H1 (cell line): Measurements from ENCODE around the gene LINC01488. TPM values are rescaled to one million over a fixed set of nuclear protein-coding genes. Genes with fewer than 3 reads are reported as not detected.
A peak's percentile ranks its signal among the peaks of the same experiment; 100 is the strongest.

Experiments
- CTCF ChIA-PET: fragments of 300-600 bp; sonication (Branson Sonifier 250); formaldehyde crosslinking; loops from one replicate; lab custom pipeline; 2021; ENCODE audit not compliant: partially characterized antibody; lab: Charles Lee
- POLR2A ChIA-PET: fragments of 300-600 bp; sonication (Branson Sonifier 250); formaldehyde crosslinking; loops from one replicate; lab custom pipeline; 2021; ENCODE audit warnings: inconsistent platforms; ENCODE audit not compliant: partially characterized antibody; lab: Charles Lee
- DNase-seq, 2 experiments: peaks; one replicate each; pipeline versions ENCODE4 v3.0.0 to v3.0.0-alpha.2; 2010 to 2022; ENCODE audit warnings: low spot score in 2 of 2, low read depth in 1 of 2, mixed read lengths in 1 of 2
- FAIRE-seq: peaks from 2 replicates; lab custom pipeline; 2011; peaks lifted over from hg19 to GRCh38; lab: Jason Lieb, UNC
- H2AFZ ChIP-seq: 2 replicates; pipeline ENCODE4 v1.8.1; 2012; ENCODE audit warnings: low read length, inconsistent platforms
- H2AK5ac ChIP-seq: 2 replicates; pipeline ENCODE4 v1.6.1; 2013; ENCODE audit warnings: low read depth, low read length
- H2BK120ac ChIP-seq: replicated peaks from 2 replicates; pipeline ENCODE3; 2013; ENCODE audit warnings: low read depth, low read length, inconsistent platforms
- H2BK12ac ChIP-seq: 2 replicates; pipeline ENCODE4 v1.6.1; 2013; ENCODE audit warnings: low read depth, low read length
- H2BK15ac ChIP-seq: 2 replicates; pipeline ENCODE4 v1.6.1; 2013; ENCODE audit warnings: low read length
- H2BK20ac ChIP-seq: 2 replicates; pipeline ENCODE4 v1.6.1; 2013; ENCODE audit warnings: low read length
- H2BK5ac ChIP-seq: 2 replicates; pipeline ENCODE4 v1.6.1; 2013; ENCODE audit warnings: low read depth, low read length
- H3K14ac ChIP-seq: 2 replicates; pipeline ENCODE4 v1.6.1; 2013; ENCODE audit warnings: inconsistent platforms; ENCODE audit not compliant: insufficient read length
- H3K18ac ChIP-seq: 2 replicates; pipeline ENCODE4 v1.6.1; 2013; ENCODE audit warnings: low read length; ENCODE audit errors: extremely low read depth
- H3K23ac ChIP-seq: 2 replicates; pipeline ENCODE4 v1.6.1; 2013; ENCODE audit warnings: inconsistent platforms; ENCODE audit not compliant: insufficient read length
- H3K23me2 ChIP-seq: 2 replicates; pipeline ENCODE4 v1.6.1; 2013; ENCODE audit warnings: low read depth, low read length
- H3K27ac ChIP-seq: 2 replicates; pipeline ENCODE4 v1.6.1; 2011; ENCODE audit warnings: low read depth, low read length, inconsistent platforms
- H3K27me3 ChIP-seq, 4 experiments: replicated peaks in 1 of 4; 1 replicate in 1 of 4; 2 replicates in 3 of 4; pipeline versions ENCODE4 v1.6.1 to v1.8.1; 2011 to 2013; ENCODE audit warnings: low read length in 3 of 4, mild to moderate bottlenecking in 3 of 4, inconsistent platforms in 2 of 4, mixed read lengths in 2 of 4, moderate library complexity in 1 of 4; ENCODE audit not compliant: control insufficient read depth in 3 of 4, insufficient read depth in 3 of 4; ENCODE audit errors: extremely low read depth in 1 of 4
- H3K36me3 ChIP-seq, 4 experiments: 2 replicates each; pipeline versions ENCODE4 v1.6.1 to v1.8.1; 2011 to 2013; ENCODE audit warnings: mild to moderate bottlenecking in 4 of 4, low read length in 3 of 4, moderate library complexity in 2 of 4, control low read depth in 1 of 4, inconsistent platforms in 1 of 4; ENCODE audit not compliant: insufficient read depth in 4 of 4, control insufficient read depth in 2 of 4
- H3K4ac ChIP-seq: replicated peaks from 2 replicates; pipeline ENCODE3; 2013; ENCODE audit warnings: low read length, low read depth, mixed read lengths, inconsistent platforms; ENCODE audit not compliant: insufficient read length
- H3K4me1 ChIP-seq, 4 experiments: replicated peaks in 1 of 4; 1 replicate in 1 of 4; 2 replicates in 3 of 4; pipeline versions ENCODE4 v1.6.1 to v1.8.1; 2011 to 2013; ENCODE audit warnings: low read length in 3 of 4, inconsistent platforms in 2 of 4, mixed read lengths in 1 of 4; ENCODE audit not compliant: insufficient read depth in 4 of 4, control insufficient read depth in 3 of 4
- H3K4me2 ChIP-seq, 2 experiments: 2 replicates each; pipeline versions ENCODE4 v1.6.1 to v1.8.1; 2011 to 2013; ENCODE audit warnings: low read depth in 2 of 2, low read length in 2 of 2, control low read depth in 1 of 2, inconsistent platforms in 1 of 2, mild to moderate bottlenecking in 1 of 2; ENCODE audit not compliant: insufficient read depth in 1 of 2
- H3K4me3 ChIP-seq, 4 experiments: fragments of 200-600, 300-600 bp in 1 of 4; sonication (generic), shearing (Covaris generic), sonication (Bioruptor Twin) in 1 of 4; 2 replicates each; pipeline versions ENCODE4 v1.5.1 to v1.8.1; 2011 to 2016; ENCODE audit warnings: low read length in 4 of 4, low read depth in 3 of 4, control low read depth in 2 of 4, inconsistent platforms in 2 of 4, mild to moderate bottlenecking in 2 of 4, mixed read lengths in 1 of 4, moderate library complexity in 1 of 4; ENCODE audit not compliant: insufficient read depth in 2 of 4; ENCODE audit errors: extremely low read depth in 1 of 4
- H3K56ac ChIP-seq: replicated peaks from 2 replicates; pipeline ENCODE3; 2013; ENCODE audit warnings: low read depth, mild to moderate bottlenecking, mixed read lengths, low read length, inconsistent platforms; ENCODE audit not compliant: insufficient read length
- H3K79me1 ChIP-seq: 2 replicates; pipeline ENCODE4 v1.6.1; 2013; ENCODE audit warnings: low read depth, low read length, control low read depth
- H3K79me2 ChIP-seq, 2 experiments: 2 replicates each; pipeline versions ENCODE4 v1.6.1 to v1.8.1; 2012 to 2013; ENCODE audit warnings: low read length in 2 of 2, mild to moderate bottlenecking in 2 of 2, inconsistent platforms in 1 of 2; ENCODE audit not compliant: insufficient read depth in 2 of 2, control insufficient read depth in 1 of 2
- H3K9ac ChIP-seq, 4 experiments: replicated peaks in 1 of 4; 1 replicate in 1 of 4; 2 replicates in 3 of 4; pipeline versions ENCODE4 v1.6.1 to v1.8.1; 2011 to 2013; ENCODE audit warnings: low read depth in 3 of 4, low read length in 3 of 4, control low read depth in 2 of 4, mild to moderate bottlenecking in 2 of 4, moderate library complexity in 2 of 4, inconsistent platforms in 1 of 4; ENCODE audit errors: extremely low read depth in 1 of 4
- H3K9me3 ChIP-seq, 2 experiments: 2 replicates each; pipeline versions ENCODE4 v1.6.1 to v1.8.1; 2012 to 2013; ENCODE audit warnings: mild to moderate bottlenecking in 2 of 2, moderate library complexity in 2 of 2, control low read depth in 1 of 2, inconsistent platforms in 1 of 2, low read depth in 1 of 2, low read length in 1 of 2, mixed read lengths in 1 of 2; ENCODE audit not compliant: insufficient read depth in 2 of 2
- H4K20me1 ChIP-seq, 2 experiments: replicated peaks in 1 of 2; 2 replicates each; pipeline versions ENCODE3 to v1.8.1; 2011 to 2013; ENCODE audit warnings: inconsistent platforms in 2 of 2, low read length in 2 of 2, mild to moderate bottlenecking in 1 of 2; ENCODE audit not compliant: insufficient read depth in 2 of 2, control insufficient read depth in 1 of 2
- H4K5ac ChIP-seq: 2 replicates; pipeline ENCODE4 v1.6.1; 2013; ENCODE audit warnings: low read length, low read depth, mixed read lengths, inconsistent platforms; ENCODE audit not compliant: insufficient read length
- H4K8ac ChIP-seq: 2 replicates; pipeline ENCODE4 v1.8.0; 2013; ENCODE audit warnings: mild to moderate bottlenecking, moderate library complexity, low read length, inconsistent platforms; ENCODE audit not compliant: insufficient read depth; ENCODE audit errors: extremely low read depth
- H4K91ac ChIP-seq: replicated peaks from 2 replicates; pipeline ENCODE3; 2013; ENCODE audit warnings: low read length, mixed read lengths, inconsistent platforms; ENCODE audit not compliant: insufficient read length
- EGR1 ChIP-seq: IDR thresholded peaks from 2 replicates; pipeline ENCODE4 v1.6.1; 2011; ENCODE audit warnings: low read depth, low read length, borderline replicate concordance
- EP300 ChIP-seq, 2 experiments: IDR thresholded peaks; 1 replicate in 1 of 2; 2 replicates in 1 of 2; pipeline ENCODE4 v1.6.1; 2011 to 2012; ENCODE audit warnings: low read depth in 2 of 2, low read length in 2 of 2, mild to moderate bottlenecking in 2 of 2, borderline replicate concordance in 1 of 2, inconsistent platforms in 1 of 2, moderate library complexity in 1 of 2
- JUND ChIP-seq: IDR thresholded peaks from 2 replicates; pipeline ENCODE4 v1.6.1; 2011; ENCODE audit warnings: mild to moderate bottlenecking, improper control_type of control experiment, low read length
- KDM4A ChIP-seq: IDR thresholded peaks from one replicate; pipeline ENCODE4 v1.7.1; 2012; ENCODE audit warnings: low read depth, mild to moderate bottlenecking, moderate library complexity, low read length, inconsistent platforms; ENCODE audit not compliant: severe bottlenecking
- KDM5A ChIP-seq: fragments of 200-600 bp; IDR thresholded peaks from 2 replicates; pipeline ENCODE4 v1.7.1; 2012; ENCODE audit warnings: mild to moderate bottlenecking, low read length, inconsistent platforms, mixed read lengths
- NRF1 ChIP-seq: IDR thresholded peaks from 2 replicates; pipeline ENCODE4 v1.6.1; 2011; ENCODE audit warnings: mild to moderate bottlenecking, low read depth, low read length, improper control_type of control experiment
- POU5F1 ChIP-seq: IDR thresholded peaks from 2 replicates; pipeline ENCODE4 v1.6.1; 2011; ENCODE audit warnings: low read depth, mild to moderate bottlenecking, low read length, moderate library complexity
- RFX5 ChIP-seq: IDR thresholded peaks from 2 replicates; pipeline ENCODE4 v1.6.1; 2011; ENCODE audit warnings: low read depth, low read length, improper control_type of control experiment, borderline replicate concordance
- RNF2 ChIP-seq: fragments of 200-900, 300-1000 bp; sonication (generic); IDR thresholded peaks from 2 replicates; pipeline ENCODE4 v1.7.1; 2016; ENCODE audit warnings: borderline replicate concordance, low read depth, mild to moderate bottlenecking, antibody characterized with exemption, low read length; ENCODE audit not compliant: poor library complexity, severe bottlenecking; ENCODE audit errors: missing control alignments
- TAF1 ChIP-seq: IDR thresholded peaks from 2 replicates; pipeline ENCODE4 v1.6.1; 2011; ENCODE audit warnings: mild to moderate bottlenecking, low read depth, low read length
- WGBS, 2 experiments: shearing (Covaris generic) in 1 of 2; methylation state at CpG; one replicate each; pipeline versions ENCODE4 v1.1.6 to v1.1.7; 2013 to 2015; ENCODE audit warnings: low lambda C conversion rate in 2 of 2, mixed read lengths in 2 of 2, inconsistent platforms in 1 of 2, low coverage in 1 of 2, missing lambda C conversion rate in 1 of 2; ENCODE audit not compliant: insufficient replicate concordance in 2 of 2, insufficient coverage in 1 of 2, insufficient read length in 1 of 2; ENCODE audit errors: extremely low coverage in 1 of 2, missing lambda C conversion rate in 1 of 2; 5-methylcytosine and 5-hydroxymethylcytosine counted together
- polyA plus RNA-seq, 7 experiments: library from polyadenylated mRNA; depleted of rRNA in 3 of 7; stranded (reverse) in 5 of 7; unstranded in 2 of 7; fragments of >200 nt in 5 of 7; fragments of 200-250 nt in 2 of 7; gene quantifications; 1 replicate in 5 of 7; 2 replicates in 1 of 7; 4 replicates in 1 of 7; pipeline versions ENCODE4 v1.2.1 to v1.2.3, GENCODE V29; 2011 to 2013; ENCODE audit warnings: missing spikeins in 2 of 7, mixed read lengths in 2 of 7
- total RNA-seq: library from RNA; stranded (reverse); fragmentation: NEBNext Ultra II Directional; extraction: Animal tissue kit (Norgen Biotek cat#: 25700); gene quantifications from 2 replicates; pipeline ENCODE4 v1.2.1, GENCODE V29; 2021
- TF ChIP-seq, protein P1 (sequence below): IDR thresholded peaks from 2 replicates; pipeline ENCODE4 v1.6.1; 2012; ENCODE audit warnings: inconsistent platforms

Gene LINC01488
- total and polyA plus RNA-seq, 2 of the 8 experiments (the other 6 are each of a cell fraction or from before 2014, with no cell fraction given), result not detected

DNA sequence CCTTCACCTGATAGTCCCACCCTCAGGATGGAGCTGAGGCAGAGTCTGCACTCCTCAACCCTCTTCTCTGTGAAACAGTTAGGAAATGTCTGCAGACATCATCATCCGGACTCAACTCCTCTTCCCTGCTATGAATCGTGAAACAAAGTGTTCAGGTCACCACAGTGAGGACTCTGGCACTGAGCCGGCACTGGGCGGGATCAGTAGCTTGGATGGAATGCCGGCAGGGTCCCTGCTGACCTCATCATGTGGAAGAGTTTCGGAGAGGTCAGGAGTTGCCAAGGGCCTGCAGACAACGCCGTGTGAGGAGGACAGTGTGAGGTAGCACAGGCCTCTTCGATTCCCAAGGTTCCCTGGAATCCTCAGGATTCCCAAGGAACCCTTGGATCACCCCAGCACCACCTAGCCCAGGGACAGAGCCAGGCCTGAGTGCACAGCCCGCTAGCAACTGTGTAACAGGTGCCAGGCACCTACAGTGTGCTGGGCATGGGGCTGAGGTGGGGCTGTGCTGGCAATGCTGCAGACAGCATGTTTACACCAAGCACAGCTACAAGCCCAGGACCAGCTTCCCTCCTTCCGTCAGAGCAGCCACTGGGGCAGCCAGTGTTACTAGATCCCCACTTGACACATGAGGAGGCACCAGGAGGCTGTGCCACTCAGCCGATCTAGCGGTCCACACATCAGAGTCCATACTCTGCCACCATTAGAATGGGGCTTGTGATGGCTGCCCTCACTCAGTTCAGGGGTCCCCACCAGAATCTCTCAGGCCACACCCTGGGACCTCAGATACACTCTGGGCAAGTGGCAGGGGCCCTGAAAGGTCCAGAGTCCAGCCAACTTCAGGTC lies 693 bp upstream of the LINC01488 start:
- no peak overlapping the region for H3K4ac ChIP-seq
- H3K4me3 ChIP-seq, result no peak overlapping the region
- no peak overlapping the region for H4K8ac ChIP-seq
- FAIRE-seq, result no peak
- H3K27me3 ChIP-seq, result peaks cover 0 to 5% (median 0%) of the 10 kb centered on the region in 4 experiments; a peak in 4 of 7 replicates
- H4K5ac ChIP-seq, result no peak overlapping the region
- H4K91ac ChIP-seq, result no peak overlapping the region
- H2BK20ac ChIP-seq, result no peak overlapping the region
- ChIA-PET POLR2A (no interaction called here), CTCF (interaction anchor here (0.8 kb wide), 1 partner anchor 188 kb away, joined by 5 read pairs; no protein-coding TSS in a partner anchor)
- no peak overlapping the region; a peak in 1 of 7 replicates for H3K9ac ChIP-seq
- peaks cover 0 to 30% (median 18%) of the 10 kb centered on the region in 4 experiments; a peak in 6 of 7 replicates for H3K4me1 ChIP-seq
- 93% methylated on average over 13 of the region's 13 CpGs; no CpG with 5 or more reads in 1 of the 2 experiments for whole genome bisulfite sequencing, 2 experiments
- no peaks in the 10 kb centered on the region for H4K20me1 ChIP-seq
- no peaks in the 10 kb centered on the region for H3K36me3 ChIP-seq
- DNase-seq, result no peak
- no peak overlapping the region for H3K18ac ChIP-seq
- H3K23ac ChIP-seq, result no peak overlapping the region
- peak overlapping the region; percentile 53; the same call in 1 of the 2 replicates for H2BK15ac ChIP-seq
- no peak overlapping the region for H3K56ac ChIP-seq
- no peaks in the 10 kb centered on the region for H3K9me3 ChIP-seq
- peaks cover 7% of the 10 kb centered on the region; the same call in 1 of the 2 replicates for H3K23me2 ChIP-seq
- no peak overlapping the region; the same call in 1 of the 2 replicates for H2BK5ac ChIP-seq
- H2BK12ac ChIP-seq, result peak overlapping the region; percentile 84; the same call in 1 of the 2 replicates
- no peak overlapping the region for H3K27ac ChIP-seq
- H2AK5ac ChIP-seq, result no peak overlapping the region
- no peak overlapping the region for H2BK120ac ChIP-seq
- H2AFZ ChIP-seq, result no peak overlapping the region
- no peak overlapping the region for H3K14ac ChIP-seq
- no peaks in the 10 kb centered on the region for H3K79me1 ChIP-seq
- no peak overlapping the region for H3K4me2 ChIP-seq
- no peaks in the 10 kb centered on the region for H3K79me2 ChIP-seq
- TF ChIP-seq POU5F1 (no peak), NRF1 (no peak), KDM4A (no peak), EGR1 (no peak), KDM5A (no peak), EP300 (IDR thresholded peaks at IDR 0.05; ENCODE audit: borderline replicate concordance in 1 of 2, low read depth in 2 of 2, low read length in 2 of 2) (no peak), RFX5 (no peak), TAF1 (no peak), RNF2 (no peak), JUND (no peak)
- TF ChIP-seq, protein P1, sequence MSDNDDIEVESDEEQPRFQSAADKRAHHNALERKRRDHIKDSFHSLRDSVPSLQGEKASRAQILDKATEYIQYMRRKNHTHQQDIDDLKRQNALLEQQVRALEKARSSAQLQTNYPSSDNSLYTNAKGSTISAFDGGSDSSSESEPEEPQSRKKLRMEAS, result no peak
